H9 (cell line): ENCODE measurements around the gene PPM1H. TPM values are rescaled to one million over a fixed set of nuclear protein-coding genes. Genes with fewer than 3 reads are reported as not detected.

Experiments
- DNase-seq: peaks from one replicate; pipeline ENCODE4 v3.0.0-alpha.2; 2017
- H2AFZ ChIP-seq: one replicate; pipeline ENCODE4 v1.6.1; 2013; ENCODE audit warnings: mild to moderate bottlenecking, low read length, control low read depth, moderate library complexity
- H2AK5ac ChIP-seq: 2 replicates; pipeline ENCODE4 v1.6.1; 2013; ENCODE audit warnings: low read length, control low read depth, mixed read lengths; ENCODE audit not compliant: insufficient read length
- H2BK120ac ChIP-seq: one replicate; pipeline ENCODE4 v1.6.1; 2013; ENCODE audit warnings: low read depth, mild to moderate bottlenecking, low read length, control low read depth, inconsistent platforms; ENCODE audit not compliant: poor library complexity, severe bottlenecking
- H2BK12ac ChIP-seq: 2 replicates; pipeline ENCODE4 v1.6.1; 2013; ENCODE audit warnings: low read length, control low read depth, mixed read lengths, low read depth; ENCODE audit not compliant: insufficient read length
- H2BK15ac ChIP-seq: 2 replicates; pipeline ENCODE4 v1.6.1; 2013; ENCODE audit warnings: low read depth, low read length, control low read depth
- H2BK20ac ChIP-seq: one replicate; pipeline ENCODE4 v1.6.1; 2013; ENCODE audit warnings: low read depth, mild to moderate bottlenecking, low read length, control low read depth, inconsistent platforms; ENCODE audit not compliant: poor library complexity, severe bottlenecking
- H2BK5ac ChIP-seq: 2 replicates; pipeline ENCODE4 v1.6.1; 2013; ENCODE audit warnings: low read length, control low read depth, mixed read lengths; ENCODE audit not compliant: insufficient read length
- H3K14ac ChIP-seq: 2 replicates; pipeline ENCODE4 v1.6.1; 2013; ENCODE audit warnings: low read length, control low read depth; ENCODE audit not compliant: insufficient read depth
- H3K18ac ChIP-seq: 2 replicates; pipeline ENCODE4 v1.6.1; 2013; ENCODE audit warnings: low read depth, mild to moderate bottlenecking, mixed read lengths, low read length, control low read depth; ENCODE audit not compliant: insufficient read length
- H3K23ac ChIP-seq: 2 replicates; pipeline ENCODE4 v1.6.1; 2013; ENCODE audit warnings: low read length, control low read depth, mixed read lengths, low read depth; ENCODE audit not compliant: insufficient read length
- H3K23me2 ChIP-seq: 2 replicates; pipeline ENCODE4 v1.6.1; 2013; ENCODE audit warnings: low read depth, mild to moderate bottlenecking, mixed read lengths, low read length, control low read depth; ENCODE audit not compliant: insufficient read length, poor library complexity, severe bottlenecking
- H3K27ac ChIP-seq: 2 replicates; pipeline ENCODE4 v1.5.1; 2013; ENCODE audit warnings: low read length, control low read depth, mixed read lengths, low read depth; ENCODE audit not compliant: insufficient read length
- H3K27me3 ChIP-seq: 2 replicates; pipeline ENCODE4 v1.6.1; 2013; ENCODE audit warnings: low read length, control low read depth, inconsistent platforms; ENCODE audit not compliant: insufficient read depth
- H3K4ac ChIP-seq: 2 replicates; pipeline ENCODE4 v1.6.1; 2013; ENCODE audit warnings: low read depth, mild to moderate bottlenecking, control low read depth, inconsistent platforms, low read length, moderate library complexity
- H3K4me1 ChIP-seq: 2 replicates; pipeline ENCODE4 v1.6.1; 2013; ENCODE audit warnings: low read length, control low read depth, inconsistent platforms; ENCODE audit not compliant: insufficient read depth
- H3K4me2 ChIP-seq: 2 replicates; pipeline ENCODE4 v1.6.1; 2013; ENCODE audit warnings: low read length, control low read depth, mixed read lengths; ENCODE audit not compliant: insufficient read length, insufficient read depth
- H3K56ac ChIP-seq: 2 replicates; pipeline ENCODE4 v1.6.1; 2013; ENCODE audit warnings: low read depth, mild to moderate bottlenecking, mixed read lengths, low read length, control low read depth; ENCODE audit not compliant: insufficient read length
- H3K79me1 ChIP-seq: 2 replicates; pipeline ENCODE4 v1.6.1; 2013; ENCODE audit warnings: low read depth, mild to moderate bottlenecking, moderate library complexity, low read length, control low read depth, inconsistent platforms; ENCODE audit not compliant: insufficient read depth, poor library complexity, severe bottlenecking
- H3K79me2 ChIP-seq: 2 replicates; pipeline ENCODE4 v1.6.1; 2013; ENCODE audit warnings: low read length, control low read depth, inconsistent platforms; ENCODE audit not compliant: insufficient read depth
- H3K9ac ChIP-seq: 2 replicates; pipeline ENCODE4 v1.6.1; 2013; ENCODE audit warnings: low read length, control low read depth, mixed read lengths; ENCODE audit not compliant: insufficient read length; ENCODE audit errors: extremely low read depth
- H3K9me3 ChIP-seq: one replicate; pipeline ENCODE4 v1.6.1; 2013; ENCODE audit warnings: low read depth, low read length, inconsistent platforms; ENCODE audit not compliant: control insufficient read depth
- H3T11ph ChIP-seq: one replicate; pipeline ENCODE4 v1.6.1; 2013; ENCODE audit warnings: mild to moderate bottlenecking, low read length, control low read depth, inconsistent platforms
- H4K20me1 ChIP-seq: one replicate; pipeline ENCODE4 v1.6.1; 2013; ENCODE audit not compliant: control insufficient read depth, insufficient read length, insufficient read depth
- H4K5ac ChIP-seq: 2 replicates; pipeline ENCODE4 v1.6.1; 2013; ENCODE audit warnings: low read depth, mild to moderate bottlenecking, mixed read lengths, low read length, control low read depth; ENCODE audit not compliant: insufficient read length
- H4K8ac ChIP-seq: replicated peaks from 2 replicates; pipeline ENCODE4 v1.6.1; 2013; ENCODE audit warnings: low read length, control low read depth, mixed read lengths, low read depth; ENCODE audit not compliant: insufficient read length
- H4K91ac ChIP-seq: 2 replicates; pipeline ENCODE4 v1.6.1; 2013; ENCODE audit warnings: low read depth, mild to moderate bottlenecking, moderate library complexity, mixed read lengths, low read length, control low read depth; ENCODE audit not compliant: insufficient read length
- H3K27ac Mint-ChIP-seq, 3 experiments: 2 replicates in 2 of 3; 3 replicates in 1 of 3; pipeline ENCODE4 v1.8.0; 2020 to 2021; ENCODE audit warnings: mixed read lengths in 3 of 3, mild to moderate bottlenecking in 1 of 3, moderate library complexity in 1 of 3
- H3K27me3 Mint-ChIP-seq: 2 replicates; pipeline ENCODE4 v1.8.0; 2021; ENCODE audit warnings: low read depth, mild to moderate bottlenecking, moderate library complexity, mixed read lengths
- H3K36me3 Mint-ChIP-seq, 3 experiments: 2 replicates in 2 of 3; 3 replicates in 1 of 3; pipeline ENCODE4 v1.8.0; 2020 to 2021; ENCODE audit warnings: low read depth in 3 of 3, mixed read lengths in 3 of 3; ENCODE audit not compliant: insufficient read depth in 1 of 3
- H3K4me1 Mint-ChIP-seq, 2 experiments: 2 replicates each; pipeline ENCODE4 v1.8.0; 2020; ENCODE audit warnings: mixed read lengths in 2 of 2
- H3K4me3 Mint-ChIP-seq, 2 experiments: 2 replicates in 1 of 2; 3 replicates in 1 of 2; pipeline ENCODE4 v1.8.0; 2020 to 2021; ENCODE audit warnings: mild to moderate bottlenecking in 2 of 2, mixed read lengths in 2 of 2, moderate library complexity in 1 of 2
- H3K9me3 Mint-ChIP-seq, 2 experiments: 2 replicates in 1 of 2; 3 replicates in 1 of 2; pipeline ENCODE4 v1.8.0; 2020; ENCODE audit warnings: mild to moderate bottlenecking in 2 of 2, mixed read lengths in 2 of 2, moderate library complexity in 1 of 2
- CTCF ChIP-seq: fragments of 200-600 bp; sonication (generic); conservative IDR thresholded peaks from 3 replicates; pipeline ENCODE4 v1.8.0; 2021; ENCODE audit warnings: antibody characterized with exemption, mild to moderate bottlenecking
- WGBS: extraction: QIAGEN DNeasy Blood & Tissue Kit; methylation state at CpG from one replicate; pipeline ENCODE4 v1.1.7; 2013; ENCODE audit warnings: missing lambda C conversion rate, low lambda C conversion rate, mixed read lengths; ENCODE audit not compliant: insufficient read length; ENCODE audit errors: extremely low coverage; 5-methylcytosine and 5-hydroxymethylcytosine counted together
- total RNA-seq: library from RNA; stranded (reverse); gene quantifications from 2 replicates; pipeline ENCODE4 v1.2.1, GENCODE V29; 2021

Gene PPM1H
- total RNA-seq, 1 experiment from 2014 or later = 22.1 TPM

DNA sequence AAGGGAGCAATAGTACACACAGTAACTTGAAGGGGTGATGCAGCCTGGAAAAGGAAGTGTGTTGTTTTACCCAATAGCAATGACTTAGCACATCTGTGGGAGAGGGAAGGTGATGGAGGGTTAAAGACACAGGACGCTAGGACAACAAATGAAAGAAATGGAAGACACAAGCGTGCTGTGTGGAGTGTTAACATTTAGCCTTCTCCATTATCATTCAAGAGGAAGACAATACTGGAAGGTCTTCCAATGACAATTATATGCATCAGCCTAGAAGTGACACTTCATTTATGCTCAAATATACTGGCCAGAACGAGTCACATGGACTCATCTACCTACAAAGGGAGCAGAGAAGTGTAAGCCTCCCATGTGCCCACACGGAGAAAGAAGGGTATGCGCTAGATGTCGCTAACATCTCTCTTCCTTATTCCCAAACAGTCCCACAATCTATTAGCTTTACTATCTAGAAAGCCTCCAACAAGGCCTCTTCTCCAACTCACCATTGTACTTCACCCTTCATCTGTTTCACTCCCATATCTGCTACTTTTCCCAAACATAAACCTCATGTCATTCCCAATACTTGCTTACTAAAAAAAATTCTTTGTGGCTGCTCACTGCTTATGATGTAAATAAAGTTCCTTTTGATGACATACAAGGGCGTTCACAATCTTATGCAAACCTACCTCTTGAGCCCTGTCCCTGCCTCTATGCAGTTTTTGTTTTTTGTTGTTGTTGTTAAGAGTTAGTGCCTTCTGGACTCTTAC lies 20.3 kb downstream of the PPM1H start:
- Histone ChIP-seq H3K4ac (no peak overlapping the region), H2BK120ac (no peak overlapping the region), H3K56ac (no peak overlapping the region), H2AK5ac (no peak overlapping the region), H3K4me2 (peak overlapping the region; percentile 5), H3K27me3 (no peaks in the 10 kb centered on the region), H3K4me1 (peaks cover 28% of the 10 kb centered on the region; the same call in 1 of the 2 replicates), H3K79me2 (no peaks in the 10 kb centered on the region), H4K5ac (no peak overlapping the region), H4K8ac (no peak overlapping the region), H4K91ac (no peak overlapping the region), H2BK12ac (no peak overlapping the region), H2AFZ (no peak overlapping the region), H3K23me2 (no peaks in the 10 kb centered on the region), H3K27ac (peak overlapping the region; percentile 24), H3K9ac (no peak overlapping the region), H3K18ac (no peak overlapping the region), H2BK20ac (no peak overlapping the region), H3K14ac (no peak overlapping the region), H2BK15ac (no peak overlapping the region), H4K20me1 (no peaks in the 10 kb centered on the region), H2BK5ac (no peak overlapping the region), H3T11ph (no peak overlapping the region), H3K23ac (no peak overlapping the region), H3K9me3 (no peaks in the 10 kb centered on the region), H3K79me1 (peaks cover 2% of the 10 kb centered on the region)
- no CpG with 5 or more reads among the region's 7 CpGs for WGBS
- no peaks in the 10 kb centered on the region for H3K27me3 Mint-ChIP-seq
- H3K27ac Mint-ChIP-seq = peak overlapping the region; percentile 45 to 97 (median 97); a peak in 5 of 7 replicates
- H3K4me1 Mint-ChIP-seq = peaks cover 58 to 64% of the 10 kb centered on the region in 2 experiments
- H3K9me3 Mint-ChIP-seq = no peaks in the 10 kb centered on the region
- no peak for DNase-seq
- H3K4me3 Mint-ChIP-seq = peak overlapping the region in 1 of 2 experiments; percentile 57; a peak in 1 of 5 replicates
- H3K36me3 Mint-ChIP-seq = peaks cover 0 to 7% (median 0%) of the 10 kb centered on the region in 3 experiments; a peak in 3 of 7 replicates
- TF ChIP-seq CTCF = no peak
